SK-N-MC (cell line): ENCODE measurements around the gene PLEKHM3.

Experiments
- EZH2 ChIP-seq: fragments of 200-600 bp; sonication (generic); IDR thresholded peaks from one replicate; pipeline ENCODE4 v1.6.1; 2017; ENCODE audit warnings: antibody characterized with exemption
- POLR2AphosphoS5 ChIP-seq: IDR thresholded peaks from 2 replicates; pipeline ENCODE4 v1.6.1; 2012; ENCODE audit warnings: mild to moderate bottlenecking, low read depth, low read length, borderline replicate concordance

GRCh38 chr2:207879536-207879935, 145.8 kb downstream of the PLEKHM3 start:
- TF ChIP-seq POLR2AphosphoS5 (no peak), EZH2 (no peak)
